SK-N-SH (cell line): ENCODE measurements around the gene LMBR1L. TPM values are rescaled to one million over a fixed set of nuclear protein-coding genes. Genes with fewer than 3 reads are reported as not detected.

ENCODE experiments used
- CTCF ChIA-PET: fragments of 300-600, 350-600 bp; formaldehyde crosslinking; extraction: SDS; loops from one replicate; lab custom pipeline; 2021; lab: Yijun Ruan, JAX
- POLR2A ChIA-PET: fragments of 350-600 bp; sonication (Branson Sonifier 250); formaldehyde crosslinking; extraction: SDS; loops from one replicate; lab custom pipeline; 2020; ENCODE audit warnings: antibody characterized with exemption, inconsistent platforms; lab: Yijun Ruan, JAX
- DNase-seq: peaks from one replicate; pipeline ENCODE4 v3.0.0; 2012
- H2AFZ ChIP-seq: fragments of 200-600 bp; sonication (generic); 2 replicates; pipeline ENCODE4 v1.8.1; 2016; ENCODE audit warnings: antibody characterized with exemption, mild to moderate bottlenecking, low read depth
- H3F3A ChIP-seq: fragments of 200-600 bp; sonication (generic); replicated peaks from 2 replicates; pipeline ENCODE3; 2016; ENCODE audit warnings: antibody characterized with exemption, mild to moderate bottlenecking; ENCODE audit not compliant: insufficient read depth
- H3K27ac ChIP-seq, 2 experiments: fragments of 200-500 bp in 1 of 2; fragments of 200-600 bp in 1 of 2; sonication (Bioruptor generic) in 1 of 2; sonication (generic), shearing (Covaris generic) in 1 of 2; 2 replicates each; pipeline versions ENCODE4 v1.5.1 to v1.6.1; 2014 to 2016; ENCODE audit warnings: low read depth in 2 of 2, inconsistent platforms in 1 of 2, low read length in 1 of 2, mild to moderate bottlenecking in 1 of 2, mixed read lengths in 1 of 2
- H3K27me3 ChIP-seq: fragments of 200-600 bp; sonication (generic), shearing (Covaris generic); 2 replicates; pipeline ENCODE4 v1.6.1; 2016; ENCODE audit warnings: mixed run types; ENCODE audit not compliant: insufficient read depth
- H3K36me3 ChIP-seq, 2 experiments: fragments of 200-500 bp in 1 of 2; fragments of 200-600 bp in 1 of 2; sonication (Bioruptor generic) in 1 of 2; sonication (generic) in 1 of 2; replicated peaks in 1 of 2; 2 replicates each; pipeline versions ENCODE3 to v1.5.1; 2014 to 2016; ENCODE audit warnings: low read length in 1 of 2, mild to moderate bottlenecking in 1 of 2; ENCODE audit not compliant: insufficient read depth in 2 of 2, control insufficient read depth in 1 of 2
- H3K4me1 ChIP-seq, 2 experiments: fragments of 200-500 bp in 1 of 2; fragments of 200-600 bp in 1 of 2; sonication (Bioruptor generic) in 1 of 2; sonication (generic), shearing (Covaris generic) in 1 of 2; 2 replicates each; pipeline versions ENCODE4 v1.5.1 to v1.6.1; 2014 to 2016; ENCODE audit warnings: low read depth in 1 of 2, low read length in 1 of 2, mixed run types in 1 of 2; ENCODE audit not compliant: insufficient read depth in 2 of 2, control insufficient read depth in 1 of 2
- H3K4me2 ChIP-seq: fragments of 200-600 bp; sonication (generic), shearing (Covaris generic); 2 replicates; pipeline ENCODE4 v1.6.1; 2017; ENCODE audit warnings: mixed run types
- H3K4me3 ChIP-seq, 2 experiments: fragments of 200-500 bp in 1 of 2; fragments of 200-600 bp in 1 of 2; sonication (Bioruptor generic) in 1 of 2; sonication (generic), shearing (Covaris generic) in 1 of 2; 2 replicates each; pipeline versions ENCODE4 v1.5.1 to v1.8.1; 2014 to 2016; ENCODE audit warnings: low read depth in 2 of 2, inconsistent platforms in 1 of 2, low read length in 1 of 2, mild to moderate bottlenecking in 1 of 2, mixed read lengths in 1 of 2, moderate library complexity in 1 of 2
- H3K79me2 ChIP-seq: fragments of 200-600 bp; sonication (generic); 2 replicates; pipeline ENCODE4 v1.8.1; 2017; ENCODE audit warnings: mild to moderate bottlenecking; ENCODE audit not compliant: insufficient read depth
- H3K9ac ChIP-seq: fragments of 200-600 bp; sonication (generic); 2 replicates; pipeline ENCODE4 v1.6.1; 2017; ENCODE audit warnings: mixed run types
- H3K9me2 ChIP-seq: fragments of 200-600 bp; sonication (generic); 2 replicates; pipeline ENCODE4 v1.6.1; 2017; ENCODE audit warnings: mixed run types
- H3K9me3 ChIP-seq: fragments of 200-600 bp; sonication (generic); 2 replicates; pipeline ENCODE4 v1.6.1; 2017; ENCODE audit warnings: mixed run types, mild to moderate bottlenecking, moderate library complexity
- H4K20me1 ChIP-seq: fragments of 200-600 bp; sonication (generic); 2 replicates; pipeline ENCODE4 v1.6.1; 2017; ENCODE audit warnings: mild to moderate bottlenecking, mixed run types; ENCODE audit not compliant: insufficient read depth
- CTCF ChIP-seq: fragments of 200-600 bp; sonication (generic); IDR thresholded peaks from 2 replicates; pipeline ENCODE4 v1.6.1; 2017; ENCODE audit warnings: antibody characterized with exemption, mild to moderate bottlenecking, moderate library complexity
- EP300 ChIP-seq, 2 experiments: IDR thresholded peaks; 2 replicates each; pipeline versions ENCODE4 v1.4.0 to v1.6.1; 2012; ENCODE audit warnings: borderline replicate concordance in 1 of 2, low read depth in 1 of 2, low read length in 1 of 2
- FOSL2 ChIP-seq: IDR thresholded peaks from 2 replicates; pipeline ENCODE4 v1.4.0; 2012; ENCODE audit warnings: low read depth, mild to moderate bottlenecking, moderate library complexity, borderline replicate concordance
- IRF3 ChIP-seq: fragments of 150-350 bp; IDR thresholded peaks from 2 replicates; pipeline ENCODE4 v1.6.1; 2016; ENCODE audit warnings: mild to moderate bottlenecking, low read depth, low read length
- JUND ChIP-seq: IDR thresholded peaks from 2 replicates; pipeline ENCODE4 v1.4.0; 2012
- MEF2A ChIP-seq: IDR thresholded peaks from 2 replicates; pipeline ENCODE4 v1.4.0; 2012; ENCODE audit warnings: low read depth, borderline replicate concordance
- REST ChIP-seq: IDR thresholded peaks from 2 replicates; pipeline ENCODE4 v1.6.1; 2012; ENCODE audit warnings: mild to moderate bottlenecking, low read depth, low read length, moderate library complexity
- SMC3 ChIP-seq: IDR thresholded peaks from 2 replicates; pipeline ENCODE4 v1.6.1; 2012; ENCODE audit warnings: low read depth, low read length, improper control_type of control experiment
- TEAD4 ChIP-seq: IDR thresholded peaks from 2 replicates; pipeline ENCODE4 v1.4.0; 2012; ENCODE audit warnings: mild to moderate bottlenecking, borderline replicate concordance; ENCODE audit not compliant: insufficient read depth
- USF1 ChIP-seq: IDR thresholded peaks from 2 replicates; pipeline ENCODE4 v1.4.0; 2012; ENCODE audit warnings: low read depth, borderline replicate concordance
- YY1 ChIP-seq: IDR thresholded peaks from 2 replicates; pipeline ENCODE4 v1.4.0; 2012; ENCODE audit warnings: low read depth, mild to moderate bottlenecking
- WGBS: methylation state at CpG from one replicate; pipeline ENCODE4 v1.1.6; 2017; ENCODE audit warnings: low lambda C conversion rate; 5-methylcytosine and 5-hydroxymethylcytosine counted together
- polyA plus RNA-seq, 3 experiments: library from polyadenylated mRNA; depleted of rRNA; stranded (reverse); fragments of >200 nt; gene quantifications; 2 replicates each; pipeline ENCODE4 v1.2.3, GENCODE V29; 2012

LMBR1L gene
- polyA plus RNA-seq, 1 of the 3 experiments (the other 2 are of a cell fraction), result 61.4 TPM

GRCh38 chr12:49093792-49094159, 16.9 kb downstream of the LMBR1L start (continued):
- no peak for TF ChIP-seq CTCF
- no peak for TF ChIP-seq FOSL2
- no peak for TF ChIP-seq SMC3
- TF ChIP-seq IRF3, result no peak

- no peaks in the 10 kb centered on the region for H3K79me2 ChIP-seq
- no peak for DNase-seq
- H3K36me3 ChIP-seq, result peaks cover 8 to 9% of the 10 kb centered on the region in 2 experiments
- TF ChIP-seq SMC3 (no peak), YY1 (no peak), TEAD4 (no peak), USF1 (no peak), REST (no peak), EP300 (IDR thresholded peaks at IDR 0.05; ENCODE audit: borderline replicate concordance in 1 of 2, low read depth in 1 of 2, low read length in 1 of 2) (no peak), FOSL2 (no peak), JUND (no peak), MEF2A (no peak)
- POLR2A ChIA-PET, result interaction anchor here (0.8 to 2.6 kb wide), 5 partner anchors 12 to 38 kb away, joined by 3 to 10 read pairs (median 8); partner anchors contain the start of gene TUBA1B
- no peaks in the 10 kb centered on the region for H3K9me3 ChIP-seq
- H3K9me2 ChIP-seq, result no peaks in the 10 kb centered on the region
- peak overlapping the region; percentile 75; the same call in 1 of the 2 replicates for H3K4me2 ChIP-seq
- no peak overlapping the region for H3K4me3 ChIP-seq
- 71% methylated on average over 4 of the region's 4 CpGs for WGBS
- peaks cover 3% of the 10 kb centered on the region for H3F3A ChIP-seq
- peaks cover 0 to 35% of the 10 kb centered on the region in 2 experiments; a peak in 1 of 4 replicates for H3K4me1 ChIP-seq
- CTCF ChIA-PET, result interaction anchor here (0.6 to 25.0 kb wide), 29 partner anchors 9 to 613 kb away, joined by 3 to 315 read pairs (median 4); partner anchors contain the start of genes DDX23, LMBR1L, RHEBL1 and TUBA1B
- peaks cover 12% of the 10 kb centered on the region; the same call in 1 of the 2 replicates for H3K27me3 ChIP-seq
- no peaks in the 10 kb centered on the region for H4K20me1 ChIP-seq
- no peak overlapping the region for H3K9ac ChIP-seq
- no peak overlapping the region for H3K27ac ChIP-seq
- H2AFZ ChIP-seq, result no peak overlapping the region
These were observed 17.7 kb downstream of the LMBR1L start for GRCh38 chr12:49092816-49093406.
